GM04504 (cell line): ENCODE measurements around the gene RAB17.

Experiments used
- DNase-seq: peaks from one replicate; pipeline ENCODE4 v3.0.0-alpha.2; 2012; ENCODE audit warnings: low read depth

RAB17 gene

GRCh38 chr2:237558961-237559641 lies 31.4 kb downstream of the RAB17 start:
- DNase-seq: peak; percentile 37

GRCh38 chr2:237557633-237558015 lies 32.9 kb downstream of the RAB17 start:
- no peak for DNase-seq

GRCh38 chr2:237556773-237557632 lies 33.5 kb downstream of the RAB17 start:
- no peak for DNase-seq

- DNase-seq: no peak
Measured at GRCh38 chr2:237555560-237555959, 35.0 kb downstream of the RAB17 start.

GRCh38 chr2:237553948-237554347 lies 36.6 kb downstream of the RAB17 start:
- no peak for DNase-seq

GRCh38 chr2:237552908-237553307 lies 37.6 kb downstream of the RAB17 start:
- no peak for DNase-seq

GRCh38 chr2:237551071-237551574 lies 39.4 kb downstream of the RAB17 start:
- DNase-seq: no peak

GRCh38 chr2:237549643-237550415 lies 40.7 kb downstream of the RAB17 start:
- no peak for DNase-seq

- DNase-seq: no peak
Measured at GRCh38 chr2:237549216-237549615, 41.3 kb downstream of the RAB17 start.

- DNase-seq: no peak
Measured at GRCh38 chr2:237547841-237548416, 42.6 kb downstream of the RAB17 start.

- DNase-seq: no peak
Measured at GRCh38 chr2:237546876-237547395, 43.6 kb downstream of the RAB17 start.

GRCh38 chr2:237546040-237546875 lies 44.3 kb downstream of the RAB17 start:
- no peak for DNase-seq

- DNase-seq: no peak
Measured at GRCh38 chr2:237542001-237542704, 48.4 kb downstream of the RAB17 start.

GRCh38 chr2:237541243-237541642 lies 49.3 kb downstream of the RAB17 start:
- no peak for DNase-seq

- peak; percentile 72 for DNase-seq
Measured at GRCh38 chr2:237540823-237541222, 49.7 kb downstream of the RAB17 start.

GRCh38 chr2:237540223-237540775 lies 50.2 kb downstream of the RAB17 start:
- DNase-seq: no peak

- no peak for DNase-seq
Measured at GRCh38 chr2:237539681-237540080, 50.9 kb downstream of the RAB17 start.

- no peak for DNase-seq
Measured at GRCh38 chr2:237538901-237539300, 51.6 kb downstream of the RAB17 start.

GRCh38 chr2:237538001-237538720 lies 52.4 kb downstream of the RAB17 start:
- no peak for DNase-seq
